SJCRH30 (cell line): ENCODE data around the gene CIP2A. TPM values are rescaled to one million over a fixed set of nuclear protein-coding genes. Genes with fewer than 3 reads are reported as not detected.
A peak's percentile ranks its signal among the peaks of the same experiment; 100 is the strongest.

Experiments
- DNase-seq, 2 experiments: peaks; one replicate each; pipeline ENCODE4 v3.0.0-alpha.2; 2015 to 2020
- H3K27ac ChIP-seq: fragments of 250-450 bp; sonication (Bioruptor Pico); 2 replicates; pipeline ENCODE4 v1.5.1; 2020; ENCODE audit warnings: mild to moderate bottlenecking, moderate library complexity
- H3K27me3 ChIP-seq: fragments of 250-450 bp; sonication (Bioruptor Pico); 2 replicates; pipeline ENCODE4 v1.5.1; 2020; ENCODE audit warnings: mild to moderate bottlenecking, moderate library complexity
- H3K36me3 ChIP-seq: fragments of 250-450 bp; sonication (Bioruptor Pico); 2 replicates; pipeline ENCODE4 v1.5.1; 2020; ENCODE audit warnings: mild to moderate bottlenecking, moderate library complexity
- H3K4me1 ChIP-seq: fragments of 250-450 bp; sonication (Bioruptor Pico); 2 replicates; pipeline ENCODE4 v1.5.1; 2020; ENCODE audit warnings: mild to moderate bottlenecking, moderate library complexity
- H3K4me3 ChIP-seq: fragments of 250-450 bp; sonication (Bioruptor Pico); 2 replicates; pipeline ENCODE4 v1.5.1; 2020; ENCODE audit warnings: mild to moderate bottlenecking, moderate library complexity
- H3K9me3 ChIP-seq: fragments of 250-450 bp; sonication (Bioruptor Pico); replicated peaks from 2 replicates; pipeline ENCODE4 v1.5.1; 2020; ENCODE audit warnings: mild to moderate bottlenecking, moderate library complexity
- total RNA-seq: library from RNA; depleted of rRNA; stranded (reverse); fragments of >200 nt; shearing (Covaris generic); gene quantifications from 2 replicates; pipeline ENCODE4 v1.2.3, GENCODE V29; 2014

Gene CIP2A
- total RNA-seq, 1 experiment from 2014 or later: 129 TPM

GRCh38 chr3:108595321-108595720 lies 6.1 kb upstream of the CIP2A start:
- H3K4me1 ChIP-seq: peaks cover 4% of the 10 kb centered on the region; the same call in 1 of the 2 replicates
- H3K4me3 ChIP-seq: no peak overlapping the region
- no peaks in the 10 kb centered on the region for H3K9me3 ChIP-seq
- H3K36me3 ChIP-seq: 0 out of 2 replicates have a peak, but pooled peaks cover 3% of the 10 kb centered on the region
- no peak overlapping the region for H3K27ac ChIP-seq
- no peak for DNase-seq
- H3K27me3 ChIP-seq: no peaks in the 10 kb centered on the region

- peak in 1 of 2 experiments; percentile 27 for DNase-seq
- H3K4me1 ChIP-seq: peaks cover 6% of the 10 kb centered on the region; the same call in 1 of the 2 replicates
- no peaks in the 10 kb centered on the region for H3K9me3 ChIP-seq
- no peaks in the 10 kb centered on the region for H3K27me3 ChIP-seq
- peak overlapping the region; percentile 82 for H3K4me3 ChIP-seq
- H3K27ac ChIP-seq: peak overlapping the region; percentile 99
- peaks cover 2% of the 10 kb centered on the region; the same call in 1 of the 2 replicates for H3K36me3 ChIP-seq
Measured at GRCh38 chr3:108590460-108590859, 1.2 kb upstream of the CIP2A start.

GRCh38 chr3:108589998-108590323 lies 723 bp upstream of the CIP2A start:
- Histone ChIP-seq H3K4me3 (peak overlapping the region; percentile 82), H3K27me3 (no peaks in the 10 kb centered on the region), H3K9me3 (no peaks in the 10 kb centered on the region), H3K4me1 (peaks cover 6% of the 10 kb centered on the region; the same call in 1 of the 2 replicates), H3K36me3 (peaks cover 4% of the 10 kb centered on the region), H3K27ac (peak overlapping the region; percentile 99)
- no peak for DNase-seq

- Histone ChIP-seq H3K9me3 (no peaks in the 10 kb centered on the region), H3K36me3 (peaks cover 18% of the 10 kb centered on the region), H3K27me3 (no peaks in the 10 kb centered on the region), H3K4me3 (peak overlapping the region; percentile 82), H3K27ac (peak overlapping the region; percentile 99), H3K4me1 (peaks cover 6% of the 10 kb centered on the region; the same call in 1 of the 2 replicates)
- DNase-seq: no peak
Measured at GRCh38 chr3:108588601-108589000, 637 bp downstream of the CIP2A start.

DNA sequence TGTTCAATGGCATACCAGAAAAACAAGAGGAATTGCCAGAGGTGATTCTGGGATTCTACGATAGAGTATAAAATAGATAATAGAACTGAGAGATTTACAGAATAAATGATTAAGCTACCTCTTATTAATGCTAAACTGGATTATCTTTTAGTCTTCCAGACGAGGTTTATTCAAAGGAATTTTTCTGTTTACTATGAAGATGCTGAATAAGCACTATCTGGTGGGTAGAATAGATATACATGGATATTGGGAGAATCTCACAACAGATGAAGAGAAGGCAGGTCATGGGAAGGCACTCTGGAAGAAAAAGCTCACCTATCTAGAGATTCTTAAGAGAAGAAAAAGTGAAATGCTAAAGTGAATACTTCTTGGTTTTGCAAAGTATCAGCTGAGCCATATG lies 11.2 kb downstream of the CIP2A start:
- H3K27me3 ChIP-seq: no peaks in the 10 kb centered on the region
- no peak for DNase-seq
- H3K36me3 ChIP-seq: peaks cover 92% of the 10 kb centered on the region
- H3K4me3 ChIP-seq: no peak overlapping the region
- H3K27ac ChIP-seq: no peak overlapping the region
- no peaks in the 10 kb centered on the region for H3K4me1 ChIP-seq
- no peaks in the 10 kb centered on the region for H3K9me3 ChIP-seq

- no peaks in the 10 kb centered on the region for H3K4me1 ChIP-seq
- no peaks in the 10 kb centered on the region for H3K9me3 ChIP-seq
- peak; percentile 22 to 23 for DNase-seq
- H3K27me3 ChIP-seq: no peaks in the 10 kb centered on the region
- no peak overlapping the region for H3K4me3 ChIP-seq
- no peak overlapping the region for H3K27ac ChIP-seq
- H3K36me3 ChIP-seq: peaks cover 78% of the 10 kb centered on the region
Measured at GRCh38 chr3:108569336-108569735, 19.9 kb downstream of the CIP2A start.

- Histone ChIP-seq H3K36me3 (peaks cover 79% of the 10 kb centered on the region), H3K27me3 (no peaks in the 10 kb centered on the region), H3K27ac (no peak overlapping the region), H3K9me3 (no peaks in the 10 kb centered on the region), H3K4me3 (no peak overlapping the region), H3K4me1 (no peaks in the 10 kb centered on the region)
- no peak for DNase-seq
Measured at GRCh38 chr3:108566599-108566998, 22.6 kb downstream of the CIP2A start.

DNA sequence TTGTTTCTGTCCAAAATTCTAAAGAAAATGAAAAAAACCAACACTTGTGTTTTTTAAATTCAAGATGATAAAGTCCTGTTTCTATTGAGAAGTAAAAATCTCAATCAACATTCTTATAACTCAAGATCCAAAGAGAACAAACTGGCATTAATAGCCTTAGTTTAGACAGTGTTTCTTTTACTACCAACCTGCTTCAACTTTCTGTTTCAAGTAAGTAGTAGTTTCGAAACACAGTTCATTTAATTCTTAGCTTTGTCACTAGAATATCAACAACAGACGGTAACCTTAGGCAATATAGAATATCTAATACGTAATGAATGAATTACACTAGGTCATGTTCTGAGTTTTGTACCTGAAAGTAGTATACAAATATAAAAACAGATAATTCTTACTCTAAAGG lies 23.7 kb downstream of the CIP2A start:
- H3K4me3 ChIP-seq: no peak overlapping the region
- peaks cover 82% of the 10 kb centered on the region for H3K36me3 ChIP-seq
- no peaks in the 10 kb centered on the region for H3K4me1 ChIP-seq

GRCh38 chr3:108564564-108564963 lies 24.7 kb downstream of the CIP2A start:
- H3K27me3 ChIP-seq: no peaks in the 10 kb centered on the region
- DNase-seq: no peak
- H3K27ac ChIP-seq: no peak overlapping the region
- H3K4me3 ChIP-seq: no peak overlapping the region
- H3K4me1 ChIP-seq: no peaks in the 10 kb centered on the region
- peaks cover 82% of the 10 kb centered on the region for H3K36me3 ChIP-seq
- no peaks in the 10 kb centered on the region for H3K9me3 ChIP-seq

More for the DNA sequence above, 23.7 kb downstream of the CIP2A start:
- Histone ChIP-seq H3K9me3 (no peaks in the 10 kb centered on the region), H3K27me3 (no peaks in the 10 kb centered on the region), H3K27ac (no peak overlapping the region)
- no peak for DNase-seq

- Histone ChIP-seq H3K9me3 (no peaks in the 10 kb centered on the region), H3K4me3 (no peak overlapping the region), H3K36me3 (peaks cover 85% of the 10 kb centered on the region), H3K27me3 (no peaks in the 10 kb centered on the region), H3K27ac (no peak overlapping the region), H3K4me1 (no peaks in the 10 kb centered on the region)
- no peak for DNase-seq
Measured at GRCh38 chr3:108562565-108562964, 26.7 kb downstream of the CIP2A start.

GRCh38 chr3:108555966-108556581 lies 33.2 kb downstream of the CIP2A start:
- H3K36me3 ChIP-seq: peaks cover 88% of the 10 kb centered on the region

DNA sequence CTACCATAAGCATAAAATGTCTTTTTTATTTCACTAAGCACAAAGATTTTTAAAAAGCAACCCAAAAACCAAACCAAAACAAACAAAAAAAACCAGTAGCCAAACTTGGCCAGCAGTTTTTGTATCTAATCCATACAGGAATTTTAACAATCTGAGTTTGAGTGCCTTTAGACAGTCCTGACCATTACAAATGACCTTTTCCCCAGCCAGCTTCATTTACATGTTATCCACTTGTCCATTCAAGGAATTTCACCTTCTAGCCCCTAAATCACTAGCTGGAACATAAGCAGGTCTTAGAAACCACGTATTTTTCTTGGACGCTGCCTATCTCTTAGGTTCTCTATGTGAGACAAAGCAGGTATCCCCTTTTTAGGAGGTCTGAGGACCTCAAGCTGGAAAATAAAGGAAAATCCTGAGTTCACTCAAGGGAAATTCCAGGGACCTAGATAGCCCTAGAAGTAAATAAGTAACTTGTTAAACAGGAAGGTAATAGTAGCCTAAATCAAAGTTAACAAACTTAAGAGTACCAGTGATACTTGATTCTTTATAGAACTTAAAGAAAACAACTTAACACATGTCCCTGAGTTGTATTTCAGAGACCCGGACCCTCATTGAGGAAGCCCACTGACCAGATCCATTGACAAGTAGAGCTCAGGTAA lies 34.2 kb downstream of the CIP2A start:
- H3K27me3 ChIP-seq: no peaks in the 10 kb centered on the region
- DNase-seq: no peak
- no peaks in the 10 kb centered on the region for H3K9me3 ChIP-seq
- no peak overlapping the region for H3K27ac ChIP-seq
- H3K4me1 ChIP-seq: no peaks in the 10 kb centered on the region
- no peak overlapping the region for H3K4me3 ChIP-seq
- H3K36me3 ChIP-seq: peaks cover 86% of the 10 kb centered on the region

More at GRCh38 chr3:108555966-108556581, 33.2 kb downstream of the CIP2A start:
- no peak for DNase-seq
- H3K27me3 ChIP-seq: no peaks in the 10 kb centered on the region
- H3K4me1 ChIP-seq: no peaks in the 10 kb centered on the region
- H3K27ac ChIP-seq: no peak overlapping the region
- no peaks in the 10 kb centered on the region for H3K9me3 ChIP-seq
- H3K4me3 ChIP-seq: no peak overlapping the region

GRCh38 chr3:108554229-108554628 lies 35.0 kb downstream of the CIP2A start:
- no peak for DNase-seq
- Histone ChIP-seq H3K36me3 (peaks cover 88% of the 10 kb centered on the region), H3K4me1 (no peaks in the 10 kb centered on the region), H3K27ac (no peak overlapping the region), H3K9me3 (no peaks in the 10 kb centered on the region), H3K27me3 (no peaks in the 10 kb centered on the region), H3K4me3 (no peak overlapping the region)

DNA sequence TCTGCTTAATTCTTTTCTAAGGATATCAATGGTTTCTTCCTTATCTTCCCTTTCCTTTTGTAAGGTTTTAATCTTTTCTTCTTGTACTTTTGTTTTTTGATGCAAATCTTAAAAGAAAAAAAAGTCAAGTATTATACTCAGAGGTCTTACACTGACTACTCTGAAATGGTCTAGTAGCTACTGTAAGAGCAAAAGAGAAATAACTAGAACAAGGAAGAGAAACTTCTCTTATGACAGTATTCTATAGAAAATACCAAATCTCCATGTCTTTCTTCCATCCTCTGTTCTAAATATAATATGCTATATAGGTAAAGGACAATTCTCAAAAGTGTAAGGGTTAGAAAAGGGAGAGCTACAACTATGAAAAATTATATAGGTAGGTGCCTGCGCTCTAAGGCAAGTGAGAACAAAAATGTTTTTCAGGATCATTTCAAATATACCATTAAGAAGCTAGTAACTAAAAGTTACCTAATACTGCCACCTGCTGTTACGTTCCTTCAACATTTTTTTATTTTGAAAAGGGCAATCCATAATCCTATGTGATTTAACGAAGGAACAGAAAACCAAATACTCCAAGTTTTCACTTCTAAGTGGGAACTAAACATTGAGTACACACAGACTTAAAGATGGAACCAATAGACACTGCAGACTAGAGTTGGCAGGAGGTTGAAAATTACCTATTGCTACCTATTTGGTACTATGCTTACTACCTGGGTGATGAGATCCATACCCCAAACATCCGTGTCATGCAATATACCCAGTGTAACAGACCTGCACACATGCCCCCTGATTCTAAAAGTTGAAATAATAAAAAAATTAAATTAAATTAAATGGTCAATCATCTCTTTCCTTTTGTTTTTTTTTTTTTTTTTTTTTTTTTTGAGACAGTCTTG lies 36.7 kb downstream of the CIP2A start:
- Histone ChIP-seq H3K36me3 (peaks cover 87% of the 10 kb centered on the region), H3K4me1 (no peaks in the 10 kb centered on the region), H3K27me3 (no peaks in the 10 kb centered on the region), H3K27ac (no peak overlapping the region), H3K4me3 (no peak overlapping the region), H3K9me3 (no peaks in the 10 kb centered on the region)
- peak in 1 of 2 experiments; percentile 53 for DNase-seq

DNA sequence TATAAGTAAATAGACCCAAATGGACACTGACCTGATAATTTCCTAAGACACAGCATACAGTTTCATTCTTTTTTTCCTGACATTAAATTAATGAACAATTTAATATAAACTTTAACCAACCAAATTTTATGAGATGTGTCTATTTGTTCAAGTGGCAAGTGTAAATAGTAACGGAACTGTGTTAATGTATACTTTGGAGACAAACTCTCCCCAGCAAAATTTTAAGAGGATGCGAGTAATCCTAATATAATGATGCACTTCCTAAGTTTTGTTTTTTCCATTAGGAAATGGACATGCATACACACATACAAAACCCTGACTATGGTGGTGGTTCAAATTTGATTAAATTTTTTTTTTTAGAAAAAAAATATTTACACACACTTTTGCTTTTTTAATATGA lies 40.4 kb downstream of the CIP2A start:
- no peak for DNase-seq
- 0 out of 2 replicates have a peak, but pooled peaks cover 2% of the 10 kb centered on the region for H3K4me1 ChIP-seq
- no peak overlapping the region for H3K4me3 ChIP-seq
- H3K9me3 ChIP-seq: no peaks in the 10 kb centered on the region
- H3K27me3 ChIP-seq: no peaks in the 10 kb centered on the region
- H3K27ac ChIP-seq: no peak overlapping the region
- H3K36me3 ChIP-seq: peaks cover 68% of the 10 kb centered on the region
